ENCODE data around the gene PPP1CB.
A peak's percentile ranks its signal among the peaks of the same experiment; 100 is the strongest.
"Not testable (repeated sequence)": the region's sequence is repeated elsewhere in the genome, so short reads cannot be mapped to it uniquely, and the experiment has no call there.

The PPP1CB gene

DNA sequence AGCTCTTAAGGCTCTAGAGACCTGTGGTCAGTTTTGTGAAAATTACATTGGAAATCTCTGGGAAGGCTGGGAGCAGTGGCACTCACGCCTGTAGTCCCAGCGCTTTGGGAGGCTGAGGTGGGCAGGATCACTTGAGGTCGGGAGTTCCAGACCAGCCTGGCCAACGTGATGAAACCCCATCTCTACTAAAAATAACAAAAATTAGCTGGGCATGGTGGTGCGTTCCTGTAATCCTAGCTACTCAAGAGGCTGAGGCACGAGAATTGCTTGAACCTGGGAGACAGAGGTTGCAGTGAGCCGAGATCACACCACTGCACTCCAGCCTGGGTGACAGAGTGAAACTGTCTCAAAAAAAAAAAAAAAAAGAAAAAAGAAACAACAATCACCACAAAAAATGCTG is 32.9 kb downstream of the PPP1CB start:
- not testable (repeated sequence) for H3K27ac ChIP-seq (ENCODE audit: low read depth, low read length); H3K27me3 ChIP-seq (ENCODE audit: control insufficient read depth in 1 of 2, insufficient read depth in 2 of 2, low read length in 2 of 2); H3K4me1 ChIP-seq (ENCODE audit: insufficient read depth, low read length); H3K9me3 ChIP-seq (ENCODE audit: low read length); H3K9ac ChIP-seq (ENCODE audit: low read length); H3K4me3 ChIP-seq (ENCODE audit: low read depth in 1 of 2, low read length in 2 of 2)
- peaks cover 56% of the 10 kb centered on the region for H3K36me3 ChIP-seq (ENCODE audit: insufficient read depth, low read length)

DNA sequence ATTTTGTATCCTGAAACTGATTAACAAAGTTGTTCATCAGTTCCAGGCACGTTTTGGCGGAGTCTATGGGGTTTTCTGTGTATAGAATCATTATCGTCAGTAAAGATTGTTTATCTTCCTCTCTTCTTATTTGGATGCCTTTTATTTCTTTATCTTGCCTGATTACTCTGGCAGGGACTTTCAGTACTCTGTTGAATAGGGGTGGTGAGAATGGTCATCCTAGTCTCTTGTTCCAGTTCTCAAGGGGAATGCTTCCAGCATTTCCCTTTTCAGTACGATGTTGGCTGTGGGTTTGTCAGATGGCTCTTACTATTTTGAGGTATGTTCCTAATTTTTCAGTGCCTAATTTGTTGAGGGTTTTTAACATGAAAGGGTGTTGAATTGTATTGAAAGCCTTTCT is 45.0 kb downstream of the PPP1CB start:
- H3K36me3 ChIP-seq (ENCODE audit: insufficient read depth, low read length), result peaks cover 36% of the 10 kb centered on the region
- no peaks in the 10 kb centered on the region for H3K9me3 ChIP-seq (ENCODE audit: low read length)
- no peaks in the 10 kb centered on the region for H3K27me3 ChIP-seq (ENCODE audit: control insufficient read depth in 1 of 2, insufficient read depth in 2 of 2, low read length in 2 of 2)
- no peaks in the 10 kb centered on the region for H3K4me1 ChIP-seq (ENCODE audit: insufficient read depth, low read length)
- H3K9ac ChIP-seq (ENCODE audit: low read length), result no peak overlapping the region
- H3K4me3 ChIP-seq (ENCODE audit: low read depth in 1 of 2, low read length in 2 of 2), result no peak overlapping the region
- no peak overlapping the region for H3K27ac ChIP-seq (ENCODE audit: low read depth, low read length)

DNA sequence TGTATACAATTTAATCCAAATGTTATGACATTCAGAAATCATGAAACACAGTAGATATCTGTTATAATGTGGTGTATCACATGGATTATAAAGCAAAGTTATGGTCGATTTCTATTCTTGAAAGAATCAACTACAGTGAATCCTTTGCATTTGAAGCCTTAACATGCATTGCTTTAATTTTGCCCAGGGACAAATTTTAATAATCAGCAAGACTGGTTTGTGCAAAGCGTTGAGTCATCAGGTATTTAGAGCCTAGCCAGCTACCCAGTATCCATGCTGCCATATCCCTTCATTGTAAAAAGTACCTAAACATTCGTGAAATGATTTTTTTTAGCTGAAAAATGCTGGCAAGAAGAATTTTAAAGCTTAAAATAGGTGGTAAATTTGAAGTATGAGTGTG is 50.1 kb downstream of the PPP1CB start:
- Histone ChIP-seq H3K36me3 (ENCODE audit: insufficient read depth, low read length) (peaks cover 17% of the 10 kb centered on the region), H3K9me3 (ENCODE audit: low read length) (no peaks in the 10 kb centered on the region), H3K4me3 (ENCODE audit: low read depth in 1 of 2, low read length in 2 of 2) (no peak overlapping the region), H3K4me1 (ENCODE audit: insufficient read depth, low read length) (no peaks in the 10 kb centered on the region), H3K27ac (ENCODE audit: low read depth, low read length) (no peak overlapping the region), H3K27me3 (ENCODE audit: control insufficient read depth in 1 of 2, insufficient read depth in 2 of 2, low read length in 2 of 2) (no peaks in the 10 kb centered on the region), H3K9ac (ENCODE audit: low read length) (no peak overlapping the region)

DNA sequence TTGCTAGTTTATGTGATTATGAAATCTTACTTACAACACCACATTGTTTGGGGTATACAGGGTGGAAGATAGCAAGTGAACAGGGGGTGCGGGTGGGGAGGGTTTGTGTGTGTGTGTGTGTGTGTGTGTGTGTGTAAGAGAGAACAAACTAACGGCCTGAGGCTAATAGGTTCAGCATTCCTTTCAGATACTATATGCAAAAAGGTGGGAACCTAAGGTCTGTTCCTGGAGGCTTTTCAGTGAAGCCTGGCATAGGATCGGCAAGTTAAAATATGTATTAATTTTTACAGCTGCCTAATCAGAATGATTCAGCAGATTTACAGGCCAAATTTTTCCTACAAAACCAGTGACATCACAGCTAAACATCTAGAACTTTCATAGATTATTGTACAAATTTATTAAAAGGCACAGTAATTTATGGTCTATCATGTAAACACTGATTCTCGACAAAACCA is 51.4 kb downstream of the PPP1CB start:
- no peak overlapping the region for H3K9ac ChIP-seq (ENCODE audit: low read length)
- no peaks in the 10 kb centered on the region for H3K4me1 ChIP-seq (ENCODE audit: insufficient read depth, low read length)
- H3K36me3 ChIP-seq (ENCODE audit: insufficient read depth, low read length), result peaks cover 20% of the 10 kb centered on the region
- no peaks in the 10 kb centered on the region for H3K27me3 ChIP-seq (ENCODE audit: control insufficient read depth in 1 of 2, insufficient read depth in 2 of 2, low read length in 2 of 2)
- no peaks in the 10 kb centered on the region for H3K9me3 ChIP-seq (ENCODE audit: low read length)
- H3K4me3 ChIP-seq (ENCODE audit: low read depth in 1 of 2, low read length in 2 of 2), result no peak overlapping the region
- H3K27ac ChIP-seq (ENCODE audit: low read depth, low read length), result no peak overlapping the region

DNA sequence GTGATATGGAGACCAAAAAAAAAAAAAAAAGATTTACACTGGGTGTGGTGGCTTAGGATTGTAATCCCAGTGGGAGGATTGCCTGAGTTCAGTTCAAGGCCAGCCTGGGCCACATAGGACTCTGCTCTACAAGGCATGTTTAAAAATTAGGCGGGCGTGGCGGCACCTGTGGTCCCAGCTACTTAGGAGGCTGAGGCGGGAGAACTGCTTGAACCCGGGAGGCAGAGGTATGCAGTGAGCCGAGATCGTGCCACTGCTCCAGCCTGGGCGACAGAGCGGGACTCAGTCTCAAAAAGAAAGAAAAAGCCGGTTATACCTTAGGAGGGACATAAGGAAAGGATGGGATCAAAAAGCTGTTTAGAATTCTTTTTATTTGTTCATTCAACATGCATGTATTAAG is 58.3 kb downstream of the PPP1CB start:
- Histone ChIP-seq H3K9ac (ENCODE audit: low read length) (no peak overlapping the region), H3K36me3 (ENCODE audit: insufficient read depth, low read length) (peaks cover 4% of the 10 kb centered on the region), H3K27me3 (ENCODE audit: control insufficient read depth in 1 of 2, insufficient read depth in 2 of 2, low read length in 2 of 2) (no peaks in the 10 kb centered on the region), H3K4me1 (ENCODE audit: insufficient read depth, low read length) (peaks cover 4% of the 10 kb centered on the region), H3K27ac (ENCODE audit: low read depth, low read length) (no peak overlapping the region), H3K9me3 (ENCODE audit: low read length) (no peaks in the 10 kb centered on the region), H3K4me3 (ENCODE audit: low read depth in 1 of 2, low read length in 2 of 2) (peak overlapping the region in 1 of 2 donors; percentile 54)

DNA sequence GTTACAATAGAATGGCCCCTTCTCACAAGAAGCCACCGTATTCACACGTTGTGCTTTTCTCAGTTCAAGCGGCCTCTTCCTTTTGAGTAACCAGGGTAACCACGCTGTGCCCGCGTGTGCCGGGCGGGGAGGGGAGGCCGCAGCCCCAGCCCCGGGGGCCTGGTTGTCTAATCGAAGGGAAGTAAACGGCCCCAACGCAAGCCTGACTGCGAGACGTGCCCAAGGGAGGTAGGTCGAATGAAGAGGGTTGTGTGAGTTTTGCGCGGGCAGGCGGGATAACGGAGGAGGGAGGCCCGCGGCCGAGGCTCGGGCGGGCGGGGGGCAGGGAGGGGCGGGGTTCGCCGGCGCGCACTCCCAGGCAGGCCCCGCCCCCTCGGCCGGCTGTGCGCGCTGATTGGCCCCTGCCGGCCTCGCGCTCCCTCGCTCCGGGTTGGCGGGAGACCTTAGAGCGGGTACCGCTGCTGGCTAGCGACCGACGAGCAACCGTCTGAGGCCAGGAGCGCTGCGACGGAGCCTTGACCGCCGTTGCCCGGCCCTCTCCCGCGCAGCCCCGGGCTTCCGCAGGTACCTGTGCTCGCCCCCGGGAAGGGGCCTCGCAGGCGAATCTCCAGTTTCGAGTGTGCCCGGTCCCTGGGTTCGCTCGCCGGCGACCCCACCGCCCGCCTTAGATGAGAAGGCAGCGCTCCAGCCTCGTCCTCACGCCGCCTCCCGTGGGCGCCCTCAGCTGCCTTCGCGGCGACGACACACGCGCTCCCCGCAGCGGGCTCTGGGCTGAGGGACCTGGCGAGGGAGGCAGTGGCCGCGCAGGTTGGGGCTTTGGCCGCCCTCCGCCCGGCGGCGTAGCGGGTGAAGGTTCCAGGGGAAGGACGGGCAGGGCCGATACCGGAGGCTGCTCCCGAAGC is 59.0 kb downstream of the PPP1CB start, which contains the start of gene SPDYA:
Gene SPDYA (plus strand): TSS at position 451 of the 902 bp plus-strand sequence. CDS start 5,181 bp downstream, outside the sequence.
- peaks cover 4% of the 10 kb centered on the region for H3K4me1 ChIP-seq (ENCODE audit: insufficient read depth, low read length)
- no peaks in the 10 kb centered on the region for H3K9me3 ChIP-seq (ENCODE audit: low read length)
- peak within 1 kb of the TSS; percentile 51 to 54 for H3K4me3 ChIP-seq (ENCODE audit: low read depth in 1 of 2, low read length in 2 of 2)
- H3K36me3 ChIP-seq (ENCODE audit: insufficient read depth, low read length), result peaks cover 4% of the 10 kb centered on the region
- H3K9ac ChIP-seq (ENCODE audit: low read length), result no peak within 1 kb of the TSS
- H3K27me3 ChIP-seq (ENCODE audit: control insufficient read depth in 1 of 2, insufficient read depth in 2 of 2, low read length in 2 of 2), result no peaks in the 10 kb centered on the region
- no peak within 1 kb of the TSS for H3K27ac ChIP-seq (ENCODE audit: low read depth, low read length)

DNA sequence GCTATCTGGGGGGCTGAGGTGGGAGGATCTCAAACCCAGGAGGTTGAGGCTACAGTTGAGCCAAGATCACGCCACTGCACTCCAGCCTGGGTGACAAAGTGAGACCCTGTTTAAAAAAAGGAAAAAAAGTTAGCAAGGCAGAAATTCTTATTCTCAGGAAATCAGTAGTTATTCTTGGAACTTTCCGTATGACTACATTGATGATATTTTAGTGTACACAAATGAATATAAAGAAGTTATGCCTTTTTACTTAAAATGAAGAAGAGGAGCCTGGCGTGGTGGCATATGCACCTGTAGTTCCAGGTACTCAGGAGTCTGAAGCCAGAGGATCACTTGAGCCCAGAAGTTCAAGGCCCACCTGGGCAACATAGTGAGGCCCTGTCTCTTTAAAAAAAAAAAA is 66.4 kb downstream of the PPP1CB start:
- H3K4me3 ChIP-seq (ENCODE audit: low read depth in 1 of 2, low read length in 2 of 2), result no peak overlapping the region
- no peak overlapping the region for H3K9ac ChIP-seq (ENCODE audit: low read length)
- H3K36me3 ChIP-seq (ENCODE audit: insufficient read depth, low read length), result no peaks in the 10 kb centered on the region
- H3K27ac ChIP-seq (ENCODE audit: low read depth, low read length), result no peak overlapping the region
- H3K27me3 ChIP-seq (ENCODE audit: control insufficient read depth in 1 of 2, insufficient read depth in 2 of 2, low read length in 2 of 2), result no peaks in the 10 kb centered on the region
- no peaks in the 10 kb centered on the region for H3K9me3 ChIP-seq (ENCODE audit: low read length)
- H3K4me1 ChIP-seq (ENCODE audit: insufficient read depth, low read length), result no peaks in the 10 kb centered on the region

DNA sequence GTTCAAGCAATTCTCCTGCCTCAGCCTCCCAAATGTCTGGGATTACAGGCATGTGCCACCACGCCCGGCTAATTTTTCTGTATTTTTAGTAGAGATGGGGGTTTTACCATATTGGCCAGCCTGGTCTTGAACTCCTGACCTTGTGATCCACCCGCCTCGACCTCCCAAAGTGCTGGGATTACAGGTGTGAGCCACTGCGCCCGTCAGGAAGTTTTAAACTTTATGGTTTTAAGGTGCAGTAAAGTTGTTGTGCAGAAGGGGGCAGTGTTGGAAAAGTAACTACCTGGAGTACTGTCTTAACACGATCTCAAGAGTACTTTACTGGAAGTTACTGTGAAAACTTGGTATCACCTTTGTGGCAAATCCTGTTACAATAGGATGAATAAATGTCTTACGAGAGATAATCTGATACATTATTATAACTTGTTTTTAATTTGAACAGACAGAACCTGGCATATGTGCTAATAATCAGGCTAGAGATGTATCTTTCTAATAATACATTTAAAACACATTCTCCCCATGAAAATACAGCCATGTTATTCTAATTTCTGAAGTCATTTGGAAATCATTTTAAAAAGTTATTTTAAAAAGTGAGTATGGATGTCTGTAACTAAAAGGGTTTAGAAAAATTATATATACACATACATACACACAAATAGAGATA is 69.8 kb downstream of the PPP1CB start:
- H3K9ac ChIP-seq (ENCODE audit: low read length), result no peak overlapping the region
- no peaks in the 10 kb centered on the region for H3K27me3 ChIP-seq (ENCODE audit: control insufficient read depth in 1 of 2, insufficient read depth in 2 of 2, low read length in 2 of 2)
- H3K4me1 ChIP-seq (ENCODE audit: insufficient read depth, low read length), result no peaks in the 10 kb centered on the region
- no peaks in the 10 kb centered on the region for H3K36me3 ChIP-seq (ENCODE audit: insufficient read depth, low read length)
- no peaks in the 10 kb centered on the region for H3K9me3 ChIP-seq (ENCODE audit: low read length)
- H3K4me3 ChIP-seq (ENCODE audit: low read depth in 1 of 2, low read length in 2 of 2), result no peak overlapping the region
- H3K27ac ChIP-seq (ENCODE audit: low read depth, low read length), result no peak overlapping the region

DNA sequence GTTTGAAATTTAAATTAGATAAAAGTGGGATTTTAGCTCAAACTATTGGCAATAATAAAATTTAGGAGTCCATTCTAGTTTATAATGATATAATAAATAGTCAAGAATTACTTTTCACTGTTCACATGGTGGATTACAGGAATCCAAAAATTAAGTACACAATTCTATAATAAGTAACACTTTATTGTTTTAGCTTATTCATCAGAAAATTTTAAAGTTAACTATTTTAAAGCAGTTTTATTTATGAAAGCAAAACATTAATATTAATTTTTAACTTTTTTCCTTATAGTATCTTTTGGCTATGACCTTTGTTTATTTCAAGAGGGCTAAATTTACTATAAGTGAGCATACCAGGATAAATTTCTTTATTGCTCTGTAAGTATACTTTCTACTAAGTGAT is 70.4 kb downstream of the PPP1CB start:
- H3K4me3 ChIP-seq (ENCODE audit: low read depth in 1 of 2, low read length in 2 of 2), result no peak overlapping the region
- no peak overlapping the region for H3K27ac ChIP-seq (ENCODE audit: low read depth, low read length)
- H3K9ac ChIP-seq (ENCODE audit: low read length), result no peak overlapping the region
- H3K4me1 ChIP-seq (ENCODE audit: insufficient read depth, low read length), result no peaks in the 10 kb centered on the region
- H3K27me3 ChIP-seq (ENCODE audit: control insufficient read depth in 1 of 2, insufficient read depth in 2 of 2, low read length in 2 of 2), result no peaks in the 10 kb centered on the region
- no peaks in the 10 kb centered on the region for H3K9me3 ChIP-seq (ENCODE audit: low read length)
- no peaks in the 10 kb centered on the region for H3K36me3 ChIP-seq (ENCODE audit: insufficient read depth, low read length)

DNA sequence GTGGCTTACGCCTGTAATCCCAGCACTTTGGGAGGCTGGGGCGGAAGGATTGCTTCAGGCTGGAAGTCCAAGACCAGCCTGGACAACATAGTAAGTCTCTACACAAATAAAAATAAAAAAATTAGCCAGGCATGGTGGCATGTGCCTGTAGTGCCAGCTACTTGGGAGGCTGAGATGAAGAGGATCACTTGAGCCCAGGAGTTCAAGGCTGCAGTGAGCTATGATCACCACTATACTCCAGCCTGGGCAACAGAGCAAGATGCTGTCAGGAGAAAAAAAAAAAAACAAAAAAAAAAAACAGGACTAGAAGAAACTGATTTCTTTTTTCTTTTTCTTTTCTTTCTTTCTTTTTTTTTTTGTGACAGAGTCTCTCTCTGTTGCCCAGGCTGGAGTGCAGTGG is 72.6 kb downstream of the PPP1CB start:
- Histone ChIP-seq H3K27me3 (ENCODE audit: control insufficient read depth in 1 of 2, insufficient read depth in 2 of 2, low read length in 2 of 2) (no peaks in the 10 kb centered on the region), H3K9me3 (ENCODE audit: low read length) (no peaks in the 10 kb centered on the region), H3K9ac (ENCODE audit: low read length) (no peak overlapping the region), H3K36me3 (ENCODE audit: insufficient read depth, low read length) (no peaks in the 10 kb centered on the region), H3K4me1 (ENCODE audit: insufficient read depth, low read length) (no peaks in the 10 kb centered on the region), H3K4me3 (ENCODE audit: low read depth in 1 of 2, low read length in 2 of 2) (no peak overlapping the region), H3K27ac (ENCODE audit: low read depth, low read length) (no peak overlapping the region)

DNA sequence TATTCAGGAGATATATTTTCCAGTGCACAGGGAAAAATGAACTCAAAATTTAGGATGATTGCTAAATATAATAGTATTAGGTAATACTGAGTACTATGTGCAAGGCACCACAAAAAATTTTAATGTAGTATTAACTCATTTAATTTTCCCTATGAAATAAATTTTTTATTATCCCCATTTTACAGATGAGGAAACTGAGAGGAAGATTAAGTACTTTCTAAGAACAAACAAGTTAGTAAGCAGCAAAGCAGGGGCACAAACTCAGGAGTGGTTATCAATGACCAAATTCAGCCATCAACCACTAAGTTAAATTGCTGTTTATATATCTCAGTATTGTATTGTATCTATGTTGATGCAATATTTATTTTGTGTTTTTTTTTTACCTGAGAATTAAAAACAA is 73.2 kb downstream of the PPP1CB start:
- no peaks in the 10 kb centered on the region for H3K9me3 ChIP-seq (ENCODE audit: low read length)
- no peak overlapping the region for H3K27ac ChIP-seq (ENCODE audit: low read depth, low read length)
- no peaks in the 10 kb centered on the region for H3K36me3 ChIP-seq (ENCODE audit: insufficient read depth, low read length)
- no peak overlapping the region for H3K4me3 ChIP-seq (ENCODE audit: low read depth in 1 of 2, low read length in 2 of 2)
- H3K4me1 ChIP-seq (ENCODE audit: insufficient read depth, low read length), result no peaks in the 10 kb centered on the region
- H3K27me3 ChIP-seq (ENCODE audit: control insufficient read depth in 1 of 2, insufficient read depth in 2 of 2, low read length in 2 of 2), result no peaks in the 10 kb centered on the region
- no peak overlapping the region for H3K9ac ChIP-seq (ENCODE audit: low read length)
